HG02759 (cell line): ENCODE results near the gene MAPRE2.
"Not testable (repeated sequence)": the region's sequence is repeated elsewhere in the genome, so short reads cannot be mapped to it uniquely, and the experiment has no call there.

Experiments
- ATAC-seq: cut with Tn5 transposase; IDR thresholded peaks from one replicate; pipeline ENCODE4 v1.9.1; 2021; ENCODE audit warnings: mild to moderate bottlenecking, moderate library complexity; ENCODE audit not compliant: unreplicated experiment

Gene MAPRE2

DNA sequence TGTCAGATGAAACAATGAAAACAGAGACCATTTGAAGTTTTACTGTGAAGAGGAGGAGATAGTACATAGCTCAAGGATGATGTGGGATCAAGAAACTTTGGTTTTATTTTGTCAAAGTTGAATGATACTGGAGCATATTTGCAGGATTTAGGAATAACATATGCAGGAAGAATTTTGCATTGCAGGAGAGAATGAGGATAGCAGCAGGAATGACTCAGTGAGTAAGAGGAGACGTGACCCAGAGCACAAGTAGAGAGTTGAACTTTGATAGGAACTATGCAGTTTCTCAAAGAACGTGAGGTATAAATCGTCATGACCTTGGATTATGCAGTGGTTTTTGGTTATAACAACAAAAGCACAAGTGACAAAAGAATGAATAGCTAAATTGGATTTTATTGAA, 47.7 kb downstream of the MAPRE2 start:
- no peak for ATAC-seq

DNA sequence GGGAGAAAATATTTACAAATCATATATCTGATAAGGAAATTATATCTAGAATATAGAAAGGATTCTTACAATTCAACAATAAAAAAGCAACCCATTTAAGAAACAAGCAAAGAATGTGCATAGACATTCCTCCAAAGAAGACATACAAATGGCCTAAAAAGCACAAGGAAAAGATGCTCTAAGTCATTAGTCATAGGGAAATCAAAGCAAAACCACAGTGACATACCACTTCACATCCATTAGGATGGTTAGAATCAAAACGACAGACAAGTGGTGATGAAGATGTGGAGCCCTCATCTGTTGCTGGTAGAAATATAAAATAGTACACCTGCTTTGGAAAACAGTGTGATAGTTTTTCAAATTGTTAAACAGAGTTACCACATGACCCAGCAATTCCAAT, 48.2 kb downstream of the MAPRE2 start:
- no peak for ATAC-seq

DNA sequence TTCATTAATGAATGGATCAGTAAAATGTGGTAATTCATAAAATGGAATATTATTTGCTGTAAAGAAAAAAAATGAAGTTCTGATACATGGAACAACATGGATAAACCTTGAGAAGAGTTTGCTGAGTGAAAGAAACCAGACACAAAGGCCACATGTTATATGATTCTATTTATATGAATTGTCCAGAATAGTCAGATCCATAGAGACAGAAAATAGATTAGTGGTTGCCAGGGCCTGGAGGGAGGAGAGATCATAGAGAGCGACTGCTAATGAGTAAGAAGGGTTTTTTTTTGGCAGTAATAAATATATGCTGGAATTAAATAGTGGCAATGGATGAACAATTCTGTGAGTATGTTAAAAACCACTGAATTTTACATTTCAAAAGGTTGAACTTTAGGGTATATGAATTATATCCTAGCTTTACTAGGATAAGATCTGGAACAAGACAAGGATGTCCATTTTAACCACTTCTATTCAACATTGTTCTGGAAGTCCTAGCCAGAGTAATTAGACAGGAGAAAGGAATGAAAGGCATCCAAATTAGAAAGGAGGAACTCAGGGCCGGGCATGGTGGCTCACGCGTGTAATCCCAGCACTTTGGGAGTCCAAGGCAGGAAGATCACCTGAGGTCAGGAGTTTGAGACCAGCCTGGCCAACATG, 48.8 kb downstream of the MAPRE2 start:
- no peak for ATAC-seq

DNA sequence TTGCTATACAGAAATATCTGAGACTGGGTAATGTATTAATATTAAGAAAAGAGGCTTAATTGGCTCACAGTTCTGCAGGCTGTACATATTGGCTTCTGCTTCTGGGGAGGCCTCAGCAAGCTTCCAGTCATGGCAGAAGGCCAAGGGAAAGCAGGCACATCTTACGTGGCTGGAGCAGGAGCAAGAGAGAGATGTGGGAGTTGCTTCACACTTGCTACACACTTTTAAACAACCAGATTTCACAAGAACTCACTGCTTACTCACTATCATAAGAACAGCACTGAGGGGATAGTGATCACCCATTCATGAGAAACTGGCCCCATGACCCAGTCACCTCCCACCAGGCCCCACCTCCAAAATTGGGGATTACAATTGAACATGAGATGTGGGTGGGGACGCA, 50.6 kb downstream of the MAPRE2 start:
- no peak for ATAC-seq

DNA sequence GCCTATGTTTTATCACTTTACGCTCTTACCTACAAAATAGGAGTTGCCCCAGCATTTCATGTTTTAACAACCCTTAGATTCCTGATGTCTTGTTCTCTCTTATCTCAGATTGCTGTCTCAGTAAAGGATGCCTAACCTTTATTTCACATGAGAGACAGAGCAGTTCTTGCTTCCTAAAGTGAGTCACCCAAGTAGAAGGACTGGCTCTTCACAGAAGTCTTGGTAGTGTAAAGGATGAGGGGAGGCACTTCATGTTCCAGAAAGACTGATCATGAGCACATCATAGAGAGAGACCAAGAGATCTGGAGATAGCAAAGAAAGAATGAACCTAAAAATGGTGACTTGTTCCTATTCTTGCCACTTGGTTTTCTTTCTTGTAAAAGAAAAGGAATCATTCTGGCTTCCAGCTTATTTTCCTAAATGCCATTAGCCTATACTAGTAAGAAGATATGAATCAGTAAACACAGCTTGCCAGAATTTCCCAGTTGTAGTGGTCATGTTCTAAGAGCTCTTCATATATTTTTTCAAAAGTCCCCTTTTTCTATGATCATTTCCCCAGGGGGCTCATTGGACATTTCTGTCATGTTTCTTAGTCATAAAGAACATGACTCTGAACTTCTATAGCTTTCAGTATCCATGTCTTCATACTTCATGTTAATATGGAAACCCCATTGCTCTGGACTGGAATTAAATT, 54.9 kb downstream of the MAPRE2 start:
- peak; percentile 94 for ATAC-seq

DNA sequence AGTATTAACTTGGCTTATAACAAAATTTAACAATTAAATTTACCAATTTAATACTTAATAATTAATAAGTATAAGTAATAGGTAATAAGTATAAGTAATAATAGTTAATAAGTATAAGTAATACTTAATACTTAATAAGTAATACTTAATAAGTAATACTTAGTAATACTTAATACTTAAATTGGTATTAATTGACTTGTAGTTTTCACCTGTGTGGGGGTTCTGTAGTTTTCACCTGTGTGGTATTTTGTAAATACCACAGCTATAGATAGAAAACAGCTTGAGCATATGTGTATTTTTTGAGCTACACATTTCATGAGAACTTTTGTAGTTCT, 55.4 kb downstream of the MAPRE2 start:
- ATAC-seq, result no peak

DNA sequence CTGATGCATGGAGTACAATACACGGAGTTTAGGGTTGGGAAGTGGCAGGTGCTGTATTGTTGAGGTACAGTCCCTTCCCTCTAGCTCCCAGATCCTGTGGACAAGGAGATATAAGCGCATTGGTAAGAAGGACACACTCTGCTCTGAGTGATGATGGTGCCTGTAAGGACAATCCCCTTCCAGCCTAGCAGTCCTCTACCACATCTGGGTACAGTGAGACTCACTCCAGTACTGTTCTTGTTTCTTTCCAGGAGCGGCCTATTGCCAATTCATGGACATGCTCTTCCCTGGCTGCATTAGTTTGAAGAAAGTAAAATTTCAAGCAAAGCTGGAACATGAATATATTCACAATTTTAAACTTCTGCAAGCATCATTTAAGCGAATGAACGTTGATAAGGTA, 56.0 kb downstream of the MAPRE2 start:
- no peak for ATAC-seq

DNA sequence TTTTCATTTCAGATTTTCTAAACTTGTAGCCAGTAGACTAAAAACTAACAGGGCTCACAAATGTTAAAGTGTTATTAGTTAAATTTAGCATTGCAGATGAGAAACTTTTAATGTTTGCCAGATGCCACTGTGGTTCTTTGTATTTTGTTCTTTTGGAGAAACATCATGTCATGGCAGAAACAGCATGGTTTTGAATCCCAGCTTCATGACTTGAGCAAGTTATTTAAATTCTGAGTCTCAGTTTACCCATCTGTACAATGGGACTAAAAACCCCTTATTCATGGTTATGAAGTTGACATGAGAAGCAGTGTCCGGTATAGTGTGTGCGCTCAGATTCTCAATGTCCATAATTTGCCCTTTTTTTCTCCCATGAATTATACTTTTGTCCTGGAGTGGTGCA, 56.5 kb downstream of the MAPRE2 start:
- ATAC-seq, result no peak

DNA sequence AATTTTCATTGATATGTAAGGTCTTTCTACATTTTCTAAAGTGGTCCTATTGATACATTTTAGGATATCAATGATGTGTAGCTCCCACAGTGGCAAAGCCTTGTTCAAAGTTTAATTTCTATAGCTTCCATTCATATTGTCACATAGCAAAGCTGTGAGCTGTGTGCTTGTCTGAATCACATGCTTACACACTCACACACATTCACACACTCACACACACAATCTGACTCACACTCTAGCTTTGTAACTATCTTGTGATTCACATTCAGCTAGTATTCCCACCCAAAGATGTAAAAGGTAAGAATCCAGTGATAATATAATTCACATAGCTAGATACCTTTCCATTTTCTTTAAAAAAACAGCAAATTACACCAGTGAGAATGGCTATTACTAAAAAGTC, 58.7 kb downstream of the MAPRE2 start:
- ATAC-seq, result no peak

DNA sequence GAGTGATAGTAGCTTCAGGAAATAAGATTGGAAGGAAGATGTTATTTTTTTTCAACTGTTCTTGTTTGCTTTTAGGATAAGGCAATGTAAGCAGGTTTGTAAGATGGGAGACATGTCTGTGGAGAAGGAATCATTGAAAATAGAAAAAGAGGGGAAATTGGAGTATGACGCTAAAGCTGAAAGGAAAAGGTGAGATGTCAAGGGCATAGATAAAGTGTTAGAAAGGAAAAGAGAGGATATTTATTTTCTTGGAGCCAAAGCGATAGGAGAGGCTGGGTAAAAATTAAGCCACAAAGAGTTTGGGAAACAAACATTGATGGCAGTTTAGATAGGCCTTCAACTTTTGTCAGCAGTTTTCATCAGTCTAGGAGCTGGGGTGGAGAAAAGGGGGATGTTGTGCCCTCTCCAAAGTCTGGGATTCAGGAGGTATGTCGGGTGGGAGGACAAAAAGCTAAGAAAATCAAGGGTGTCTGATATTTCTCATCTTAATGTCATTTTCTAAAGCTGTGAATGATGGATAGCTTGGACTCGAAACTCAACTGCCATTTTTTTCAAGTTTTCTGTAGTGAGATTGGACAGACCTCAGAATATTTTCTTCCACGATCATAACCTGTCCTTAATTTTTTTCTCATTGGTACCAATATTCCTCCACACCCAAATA, 63.3 kb downstream of the MAPRE2 start:
- no peak for ATAC-seq

DNA sequence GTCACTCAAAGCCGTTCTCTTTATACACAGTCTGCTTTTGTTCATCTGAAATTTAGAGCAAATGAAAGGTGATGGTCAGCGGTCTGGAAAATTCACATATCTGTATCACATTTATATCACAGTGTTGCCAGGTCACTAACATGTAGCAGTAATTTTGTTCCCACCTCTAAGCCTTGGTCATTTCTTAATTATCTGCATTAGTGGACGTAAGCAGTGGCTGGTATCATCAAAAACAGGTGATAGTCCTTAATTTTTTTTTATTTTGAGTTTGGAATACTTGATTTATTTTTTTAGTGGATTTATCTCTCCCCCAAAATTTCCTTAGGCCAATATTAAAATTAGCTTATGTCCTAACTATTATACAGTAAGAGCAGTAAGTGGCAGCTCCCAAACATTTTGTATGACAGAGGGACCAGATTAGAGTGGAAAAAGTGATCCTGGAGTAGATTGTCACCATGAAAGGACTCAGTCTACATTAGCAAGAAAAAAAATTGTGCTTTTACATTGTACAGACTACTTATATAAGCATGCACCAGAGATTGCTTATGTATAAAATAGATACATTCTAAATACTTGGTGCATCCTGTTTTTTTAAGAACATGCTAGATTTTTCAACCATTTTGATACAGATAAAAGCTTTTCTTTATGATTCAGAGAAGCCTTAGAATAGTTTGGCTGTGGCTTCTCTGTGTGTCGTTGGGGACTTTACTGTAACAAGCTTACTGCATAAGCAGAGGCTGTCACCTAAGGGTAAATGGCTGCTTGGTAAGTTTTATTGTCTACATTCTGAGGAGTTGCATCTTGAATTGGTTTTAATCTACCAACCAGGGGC, 65.0 kb downstream of the MAPRE2 start:
- no peak for ATAC-seq

DNA sequence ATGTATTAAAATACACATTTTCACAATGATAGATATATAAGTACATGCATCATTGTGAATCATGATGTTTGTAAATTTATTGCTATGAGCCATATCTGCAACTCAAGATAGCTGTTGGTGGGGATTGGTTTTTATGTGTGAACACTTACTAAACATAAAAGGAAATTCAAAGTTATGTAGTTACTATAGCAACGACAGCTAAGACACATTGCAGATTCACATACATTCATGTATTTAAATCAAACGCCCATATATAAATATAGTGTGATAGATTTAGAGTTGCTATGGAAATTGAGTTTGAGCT, 65.6 kb downstream of the MAPRE2 start:
- ATAC-seq, result no peak

DNA sequence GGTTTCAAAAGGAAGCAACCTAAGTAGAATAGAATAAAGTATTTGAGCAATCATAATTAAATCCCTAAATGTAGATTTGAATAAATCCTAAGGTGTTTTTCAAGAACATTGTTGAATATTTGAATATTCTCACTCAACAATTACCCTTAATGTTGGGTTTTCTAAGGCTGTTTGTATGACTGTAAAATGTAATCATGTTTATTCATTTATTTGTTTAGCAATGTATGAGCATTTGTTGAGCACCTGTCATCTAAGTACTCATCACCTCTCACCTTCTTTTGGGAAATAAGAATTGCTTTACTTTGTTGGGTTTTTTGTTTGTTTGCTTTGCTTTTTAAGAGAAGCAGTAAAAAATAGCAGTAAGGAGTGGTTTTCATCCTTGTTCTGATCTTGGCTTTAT, 66.0 kb downstream of the MAPRE2 start:
- no peak for ATAC-seq

DNA sequence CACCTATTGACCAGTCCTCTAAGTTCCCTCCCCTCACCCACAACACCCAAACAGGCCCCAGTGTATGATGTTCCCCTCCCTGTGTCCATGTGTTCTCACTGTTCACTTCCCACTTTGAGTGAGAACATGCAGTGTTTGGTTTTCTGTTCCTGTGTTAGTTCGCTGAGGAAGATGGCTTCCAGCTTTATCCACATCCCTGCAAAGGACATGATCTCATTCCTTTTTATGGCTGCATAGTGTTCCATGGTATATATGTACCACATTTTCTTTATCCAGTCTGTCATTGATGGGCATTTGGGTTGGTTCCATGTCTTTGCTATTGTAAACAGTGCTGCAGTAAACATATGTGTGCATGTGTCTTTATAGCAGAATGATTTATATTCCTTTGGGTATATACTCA, 66.9 kb downstream of the MAPRE2 start:
- ATAC-seq, result not testable (repeated sequence)

DNA sequence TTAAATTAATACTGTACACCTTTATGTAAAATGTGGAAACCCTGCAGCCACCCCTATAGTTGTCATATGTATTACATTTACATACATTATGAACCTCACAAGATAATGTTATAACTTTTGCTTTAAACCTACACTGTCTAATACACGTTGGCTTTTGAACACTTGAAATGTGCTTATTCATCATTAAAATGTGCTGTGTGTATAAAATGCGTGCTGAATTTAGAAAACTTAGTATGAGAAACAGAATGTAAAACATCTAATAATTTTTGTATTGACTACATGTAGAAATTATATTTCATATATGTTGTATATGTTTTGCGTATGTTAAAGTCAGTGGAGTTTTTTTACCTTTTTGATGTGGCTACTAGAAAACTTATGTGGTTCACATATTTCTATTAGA, 68.8 kb downstream of the MAPRE2 start:
- no peak for ATAC-seq

DNA sequence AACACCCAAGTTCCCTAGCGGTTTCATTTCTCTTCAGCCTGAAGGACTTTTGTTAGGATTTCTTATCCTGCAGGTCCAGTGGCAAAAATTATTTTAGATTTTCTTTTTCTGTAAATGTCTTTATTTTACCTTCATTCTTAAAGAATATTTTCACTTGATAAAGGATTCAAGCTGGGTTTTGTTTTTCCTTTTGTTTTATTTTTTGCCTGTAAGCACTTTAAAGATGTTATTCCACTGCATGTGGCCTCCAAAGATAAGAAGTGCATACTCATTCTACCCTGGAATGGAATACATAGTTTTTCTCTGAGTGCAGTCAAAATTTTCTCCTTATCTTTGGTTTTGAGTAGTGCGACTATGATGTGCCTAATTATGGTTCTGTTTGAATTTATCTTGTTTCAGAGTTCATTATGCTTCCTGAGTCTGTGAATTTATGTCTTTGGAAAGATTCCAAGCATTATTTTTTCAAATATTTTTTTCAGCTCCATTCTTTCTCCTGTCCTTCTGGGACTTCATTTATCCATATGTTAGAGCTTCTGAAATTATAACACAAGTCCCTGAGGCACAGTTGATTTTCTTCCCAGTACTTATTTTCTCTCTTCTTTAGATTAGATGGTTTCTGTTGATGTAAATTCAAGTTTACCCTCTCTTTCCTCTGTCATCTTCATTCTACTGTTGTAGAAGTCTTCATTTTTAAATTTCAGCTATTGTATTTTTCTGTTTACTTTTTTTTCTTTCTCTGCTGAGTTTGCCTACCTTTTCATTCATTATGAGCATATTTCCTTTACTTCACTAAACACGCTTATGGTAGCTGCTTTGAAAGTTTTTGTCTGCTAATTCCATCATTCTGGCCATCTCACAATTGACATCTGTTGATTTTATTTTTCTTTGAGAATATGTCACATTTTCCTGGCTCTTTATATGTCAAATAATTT, 69.6 kb downstream of the MAPRE2 start:
- ATAC-seq, result no peak

DNA sequence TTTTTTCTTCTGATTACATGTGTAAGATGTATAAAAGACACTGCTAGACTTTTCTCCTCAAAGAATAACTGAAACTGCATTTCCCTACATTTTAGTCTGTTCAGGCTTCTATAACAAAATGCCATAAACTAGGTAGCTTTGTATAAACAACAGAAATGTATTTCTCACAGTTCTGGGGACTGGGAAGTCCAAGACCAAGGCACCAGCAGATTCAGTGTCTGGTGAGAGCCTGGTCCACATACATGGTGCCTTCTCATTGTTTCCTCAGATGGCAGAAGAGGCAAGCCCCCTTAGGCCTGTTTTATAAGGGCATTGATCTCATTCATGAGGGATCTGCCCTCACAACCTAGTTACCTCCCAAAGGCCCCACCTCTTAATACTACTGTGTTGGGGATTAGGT, 71.5 kb downstream of the MAPRE2 start:
- no peak for ATAC-seq

DNA sequence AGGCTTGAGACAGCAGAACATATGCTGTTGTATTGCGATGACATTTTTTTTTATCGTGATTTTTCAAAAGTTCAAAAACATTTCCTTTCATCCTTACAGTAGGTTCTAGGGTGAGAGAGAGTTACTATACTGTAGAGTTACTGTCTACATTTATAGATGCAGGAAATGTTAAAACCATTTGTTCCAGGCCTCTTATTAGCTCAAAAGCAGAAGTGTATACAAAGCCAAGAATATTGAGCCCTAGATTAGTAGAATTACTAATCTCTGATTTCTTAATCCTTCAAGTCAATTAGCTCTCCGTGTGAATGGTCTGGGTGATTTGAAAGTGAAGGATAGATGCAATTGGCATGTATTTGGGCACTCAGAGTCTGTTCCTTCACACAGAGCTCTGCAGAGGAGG, 73.1 kb downstream of the MAPRE2 start:
- ATAC-seq, result no peak

DNA sequence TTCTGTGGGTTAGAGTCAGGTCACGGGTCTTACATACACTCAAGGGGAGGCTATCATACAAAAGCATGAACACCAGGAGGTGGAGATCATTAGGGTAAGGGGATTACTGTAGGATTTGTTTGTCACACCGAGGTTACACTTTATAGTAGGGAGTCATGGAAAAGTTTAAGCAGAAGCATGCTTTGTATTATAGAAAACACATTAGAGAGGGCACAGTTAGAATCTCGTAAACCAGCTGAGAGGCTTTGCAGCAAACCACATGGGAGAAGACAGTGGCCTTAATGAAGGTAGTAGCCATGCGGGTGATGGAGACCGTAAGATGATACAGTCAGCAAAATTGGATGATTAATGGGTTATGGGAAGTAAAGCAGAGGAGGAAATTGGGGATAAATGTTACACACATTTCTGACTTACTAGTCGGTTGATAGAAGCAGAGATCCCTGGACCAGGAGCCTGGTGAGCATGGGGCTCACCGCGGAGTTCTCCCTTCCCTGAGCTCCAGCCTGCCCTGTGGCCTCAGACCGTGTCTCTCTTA, 75.6 kb downstream of the MAPRE2 start:
- ATAC-seq, result no peak

DNA sequence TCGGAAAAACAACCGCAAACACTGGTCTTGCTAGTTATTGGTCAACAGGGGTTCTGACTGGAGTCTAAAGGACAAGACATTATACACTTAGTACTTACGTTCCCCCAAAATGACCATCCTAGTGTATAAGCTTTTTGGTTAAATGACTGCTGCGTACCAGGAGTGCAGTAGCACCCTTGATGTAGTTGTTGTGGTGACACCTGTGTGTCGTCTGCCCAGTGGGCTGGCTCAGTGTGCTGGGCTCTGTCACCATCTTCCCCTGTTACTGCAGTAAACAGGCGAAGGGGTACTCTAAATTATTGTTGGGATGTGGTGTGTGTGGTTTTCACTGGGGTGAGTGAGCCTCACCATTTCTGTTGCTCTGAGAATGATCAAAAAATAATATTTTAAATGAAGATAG, 76.2 kb downstream of the MAPRE2 start:
- ATAC-seq, result no peak
